IMR-90 (cell line): ENCODE results near the gene ROBO1. TPM values are rescaled to one million over a fixed set of nuclear protein-coding genes. Genes with fewer than 3 reads are reported as not detected.

Experiments
- ATAC-seq: fragments of 200-7000 bp; cut with Tn5 transposase; 2 replicates; pipeline ENCODE4 v1.9.1; 2020; ENCODE audit warnings: low read depth, mild to moderate bottlenecking, moderate library complexity
- BruUV-seq: library from RNA; stranded (reverse); fragments of 400-500 nt; replicated peaks from 2 replicates; lab custom pipeline; 2021; lab: Mats Ljungman, UMichigan
- CTCF ChIA-PET: fragments of 300-600 bp; formaldehyde crosslinking; extraction: SDS; loops from one replicate; lab custom pipeline; 2021; ENCODE audit warnings: antibody characterized with exemption; lab: Yijun Ruan, JAX
- POLR2A ChIA-PET: fragments of 300-600 bp; sonication (Branson Sonifier 250); formaldehyde crosslinking; loops from one replicate; lab custom pipeline; 2022; ENCODE audit warnings: antibody characterized with exemption; ENCODE audit not compliant: unreplicated experiment; lab: Charles Lee
- DNase-seq: peaks from one replicate; pipeline ENCODE4 v3.0.0; 2013
- H2AFZ ChIP-seq: replicated peaks from 2 replicates; pipeline ENCODE3; 2013; ENCODE audit warnings: low read length, mild to moderate bottlenecking; ENCODE audit not compliant: poor library complexity
- H2AK5ac ChIP-seq: 2 replicates; pipeline ENCODE4 v1.6.1; 2013; ENCODE audit warnings: low read depth, low read length, inconsistent platforms
- H2AK9ac ChIP-seq: replicated peaks from 2 replicates; pipeline ENCODE3; 2013; ENCODE audit warnings: mild to moderate bottlenecking, low read depth, low read length, moderate library complexity; ENCODE audit not compliant: poor library complexity
- H2BK120ac ChIP-seq: 2 replicates; pipeline ENCODE4 v1.6.1; 2013; ENCODE audit warnings: low read depth, low read length, inconsistent platforms
- H2BK15ac ChIP-seq: 3 replicates; pipeline ENCODE4 v1.6.1; 2013; ENCODE audit warnings: low read depth, low read length, inconsistent platforms
- H2BK20ac ChIP-seq: 2 replicates; pipeline ENCODE4 v1.6.1; 2013; ENCODE audit warnings: low read depth, mild to moderate bottlenecking, inconsistent platforms, low read length, moderate library complexity
- H2BK5ac ChIP-seq: 2 replicates; pipeline ENCODE4 v1.6.1; 2013; ENCODE audit warnings: mild to moderate bottlenecking, low read depth, low read length, inconsistent platforms; ENCODE audit not compliant: poor library complexity, severe bottlenecking
- H3K14ac ChIP-seq: replicated peaks from 2 replicates; pipeline ENCODE4 v1.6.1; 2013; ENCODE audit warnings: low read depth, low read length, inconsistent platforms
- H3K18ac ChIP-seq: 2 replicates; pipeline ENCODE4 v1.6.1; 2013; ENCODE audit warnings: low read depth, low read length, control low read depth
- H3K23ac ChIP-seq: 2 replicates; pipeline ENCODE4 v1.6.1; 2013; ENCODE audit warnings: low read depth, low read length, inconsistent platforms
- H3K27ac ChIP-seq: 2 replicates; pipeline ENCODE4 v1.5.1; 2013; ENCODE audit warnings: mild to moderate bottlenecking, control low read depth, low read length; ENCODE audit not compliant: insufficient read depth
- H3K27me3 ChIP-seq: 2 replicates; pipeline ENCODE4 v1.6.1; 2013; ENCODE audit warnings: low read length; ENCODE audit not compliant: control insufficient read depth, insufficient read depth
- H3K36me3 ChIP-seq: 2 replicates; pipeline ENCODE4 v1.6.1; 2013; ENCODE audit warnings: low read length, mixed read lengths; ENCODE audit not compliant: control insufficient read depth, insufficient read depth
- H3K4ac ChIP-seq: 2 replicates; pipeline ENCODE4 v1.6.1; 2013; ENCODE audit warnings: low read depth, low read length, inconsistent platforms
- H3K4me1 ChIP-seq: 2 replicates; pipeline ENCODE4 v1.6.1; 2013; ENCODE audit warnings: low read length, mixed read lengths; ENCODE audit not compliant: control insufficient read depth, insufficient read depth
- H3K4me2 ChIP-seq: 2 replicates; pipeline ENCODE4 v1.6.1; 2013; ENCODE audit warnings: low read depth, mild to moderate bottlenecking, control low read depth, low read length, moderate library complexity
- H3K4me3 ChIP-seq: 2 replicates; pipeline ENCODE4 v1.5.1; 2013; ENCODE audit warnings: low read depth, mild to moderate bottlenecking, control low read depth, low read length, moderate library complexity; ENCODE audit not compliant: insufficient read depth
- H3K56ac ChIP-seq: 2 replicates; pipeline ENCODE4 v1.6.1; 2013; ENCODE audit warnings: low read length, inconsistent platforms; ENCODE audit not compliant: insufficient read depth; ENCODE audit errors: extremely low read depth
- H3K79me1 ChIP-seq, 2 experiments: 2 replicates each; pipeline ENCODE4 v1.6.1; 2013; ENCODE audit warnings: low read length in 2 of 2, inconsistent platforms in 1 of 2, low read depth in 1 of 2
- H3K9ac ChIP-seq: 2 replicates; pipeline ENCODE4 v1.6.1; 2013; ENCODE audit warnings: low read depth, low read length, control low read depth
- H3K9me1 ChIP-seq: 2 replicates; pipeline ENCODE4 v1.6.1; 2013; ENCODE audit warnings: low read length, inconsistent platforms; ENCODE audit not compliant: insufficient read depth
- H3K9me3 ChIP-seq: 2 replicates; pipeline ENCODE4 v1.6.1; 2013; ENCODE audit warnings: low read length; ENCODE audit not compliant: control insufficient read depth, insufficient read depth
- H4K20me1 ChIP-seq: 2 replicates; pipeline ENCODE4 v1.6.1; 2013; ENCODE audit warnings: low read length, inconsistent platforms; ENCODE audit not compliant: insufficient read depth
- H4K5ac ChIP-seq: 2 replicates; pipeline ENCODE4 v1.6.1; 2013; ENCODE audit warnings: mild to moderate bottlenecking, low read depth, low read length, control low read depth
- H4K8ac ChIP-seq, 2 experiments: 2 replicates each; pipeline ENCODE4 v1.6.1; 2013; ENCODE audit warnings: low read depth in 2 of 2, low read length in 2 of 2, control low read depth in 1 of 2, inconsistent platforms in 1 of 2
- H4K91ac ChIP-seq: 2 replicates; pipeline ENCODE4 v1.6.1; 2013; ENCODE audit warnings: low read depth, low read length, inconsistent platforms; ENCODE audit not compliant: insufficient read depth
- CEBPB ChIP-seq: IDR thresholded peaks from 2 replicates; pipeline ENCODE4 v1.6.1; 2012; ENCODE audit warnings: low read depth, low read length, improper control_type of control experiment
- POLR2A ChIP-seq: IDR thresholded peaks from 2 replicates; pipeline ENCODE4 v1.6.1; 2012; ENCODE audit warnings: mild to moderate bottlenecking, low read depth, low read length
- WGBS, 2 experiments: methylation state at CpG; one replicate each; pipeline versions ENCODE4 v1.1.5 to v1.1.7; 2013; ENCODE audit warnings: missing lambda C conversion rate in 2 of 2; ENCODE audit not compliant: insufficient read length in 1 of 2; ENCODE audit errors: extremely low coverage in 2 of 2; 5-methylcytosine and 5-hydroxymethylcytosine counted together
- dilution Hi-C: fragments of 300-500 bp; cut with HindIII; formaldehyde crosslinking; loops from one replicate; pipeline ENCODE4 v1.14.3; 2018; ENCODE audit warnings: low sequenced_read_pairs; ENCODE audit not compliant: unreplicated experiment
- in situ Hi-C: fragments of 300-500 bp; cut with MboI; formaldehyde crosslinking; loops from 3 replicates; pipeline ENCODE4 v1.14.3; 2019; ENCODE audit warnings: low sequenced_read_pairs, inconsistent platforms, mixed read lengths
- intact Hi-C: fragments of 100-400 bp; cut with micrococcal nuclease; formaldehyde crosslinking; loops from 2 replicates; pipeline ENCODE4 v1.10.0; 2022
- polyA plus RNA-seq, 3 experiments: library from polyadenylated mRNA; depleted of rRNA; stranded (reverse); fragments of >200 nt; gene quantifications; 2 replicates each; pipeline ENCODE4 v1.2.3, GENCODE V29; 2012; ENCODE audit warnings: low replicate concordance in 1 of 3
- total RNA-seq: library from RNA; depleted of rRNA; stranded (reverse); fragments of >200 nt; gene quantifications from 2 replicates; pipeline ENCODE4 v1.2.3, GENCODE V29; 2012

The ROBO1 gene
- total and polyA plus RNA-seq, 2 of the 4 experiments (the other 2 are of a cell fraction) = 24.1 to 53.9 TPM

DNA sequence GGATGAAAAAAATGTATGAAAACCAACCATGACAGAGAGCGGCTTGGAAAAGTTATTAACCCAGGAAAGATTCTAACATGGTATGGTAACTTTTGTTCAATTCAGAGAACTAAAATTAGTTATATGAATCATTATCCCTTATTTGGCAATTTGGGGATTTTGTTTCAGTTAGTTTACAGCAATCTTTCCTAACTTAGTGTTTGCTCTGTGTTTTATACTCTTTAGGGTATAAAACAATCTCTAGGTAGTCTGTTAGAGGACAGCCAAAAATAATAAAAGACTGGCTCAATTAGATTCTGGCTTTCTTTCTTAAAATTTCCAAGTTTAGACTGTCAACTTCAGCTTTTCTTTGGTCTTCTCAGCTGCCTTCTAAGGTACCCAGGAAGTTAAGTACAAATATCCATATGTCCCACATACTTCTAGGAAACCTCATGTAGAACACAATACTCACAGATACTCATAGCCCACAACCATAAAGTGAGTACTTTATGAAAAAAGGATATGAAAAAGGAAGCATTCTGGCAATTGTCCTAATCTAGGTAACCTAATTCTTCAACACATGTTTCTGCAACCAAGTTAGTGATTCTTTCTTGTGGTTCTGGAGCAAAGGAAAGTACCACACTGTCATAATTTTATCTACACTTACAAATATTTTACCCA, 849.3 kb downstream of the ROBO1 start:
- Histone ChIP-seq H3K27ac (no peak overlapping the region), H3K4ac (peak overlapping the region; percentile 35; the same call in 1 of the 2 replicates), H3K56ac (no peak overlapping the region), H3K4me3 (no peak overlapping the region), H2AFZ (no peak overlapping the region), H3K9ac (no peak overlapping the region), H2BK5ac (peak overlapping the region; percentile 66), H2BK15ac (0 out of 3 replicates have a peak overlapping the region, but pooled peaks have one; percentile 21), H2AK5ac (no peak overlapping the region), H3K27me3 (no peaks in the 10 kb centered on the region), H3K36me3 (no peaks in the 10 kb centered on the region), H4K5ac (peak overlapping the region; percentile 8; the same call in 1 of the 2 replicates), H3K14ac (0 out of 2 replicates have a peak overlapping the region, but pooled peaks have one; percentile 44), H4K8ac (peak overlapping the region; percentile 21 to 65; a peak in 2 of 4 replicates), H4K20me1 (no peaks in the 10 kb centered on the region), H3K79me1 (peaks cover 0 to 15% of the 10 kb centered on the region in 2 experiments; a peak in 2 of 4 replicates), H2BK20ac (peak overlapping the region; percentile 48), H3K23ac (peak overlapping the region; percentile 75; the same call in 1 of the 2 replicates), H3K4me1 (0 out of 2 replicates have a peak, but pooled peaks cover 3% of the 10 kb centered on the region), H2BK120ac (peak overlapping the region; percentile 75), H3K18ac (peak overlapping the region; percentile 11; the same call in 1 of the 2 replicates), H3K4me2 (peak overlapping the region; percentile 35; the same call in 1 of the 2 replicates), H3K9me1 (peaks cover 4% of the 10 kb centered on the region; the same call in 1 of the 2 replicates), H4K91ac (peak overlapping the region; percentile 6; the same call in 1 of the 2 replicates), H3K9me3 (no peaks in the 10 kb centered on the region), H2AK9ac (no peak overlapping the region)
- intact Hi-C loops = no loop called here
- WGBS, 2 experiments = no CpG with 5 or more reads among the region's 1 CpG
- dilution Hi-C loops = no loop called here
- DNase-seq (peak; percentile 50), ATAC-seq (peak; percentile 51)
- TF ChIP-seq CEBPB = peak; percentile 38; the same call in 1 of the 2 replicates
- TF ChIP-seq POLR2A = no peak
- no TSS peak for BruUV-seq
- ChIA-PET CTCF (interaction anchor here (0.5 kb wide), 1 partner anchor 96 kb away, joined by 3 read pairs; no protein-coding TSS in a partner anchor), POLR2A (no interaction called here)
- in situ Hi-C loops = no loop called here
